HG03432 (cell line): ENCODE measurements around the gene RANBP1.

Source experiments
- ATAC-seq: cut with Tn5 transposase; IDR thresholded peaks from one replicate; pipeline ENCODE4 v1.9.1; 2021; ENCODE audit warnings: mild to moderate bottlenecking, moderate library complexity; ENCODE audit not compliant: unreplicated experiment

The RANBP1 gene

DNA sequence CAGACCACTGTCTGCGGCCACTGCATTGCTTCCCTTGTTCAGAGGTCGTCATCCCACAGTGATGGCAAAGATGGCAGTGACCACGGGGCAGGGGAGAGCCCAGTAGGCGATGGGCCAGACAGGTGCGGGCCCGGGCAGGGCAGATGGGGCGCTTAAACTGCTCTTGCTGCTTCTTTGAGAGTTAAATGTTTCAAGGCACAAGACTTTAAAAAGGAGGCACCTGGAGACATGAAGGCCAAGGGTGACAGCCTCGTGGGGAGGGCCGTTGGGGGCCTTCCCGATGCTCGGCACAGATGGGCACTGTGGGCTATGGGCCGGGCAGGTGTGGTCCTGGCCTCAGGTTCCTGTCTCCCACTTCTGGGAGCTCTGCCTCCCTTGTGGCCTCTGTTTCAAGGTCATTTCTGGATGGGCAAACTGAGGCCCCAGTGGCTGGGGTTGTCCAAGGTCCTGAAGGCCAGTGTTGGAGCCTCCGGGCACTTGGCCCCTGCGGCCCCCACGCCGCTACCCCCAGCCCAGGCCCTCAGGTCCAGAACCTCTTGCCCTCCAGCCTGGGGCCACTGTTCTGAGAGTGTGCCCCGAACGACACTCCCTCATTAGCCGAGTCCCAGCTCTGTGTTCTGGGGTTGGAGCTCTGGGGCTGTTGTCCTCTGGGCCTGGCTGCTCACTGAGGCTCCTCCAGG, 51.9 kb downstream of the RANBP1 start:
- ATAC-seq: no peak

- no peak for ATAC-seq
Observed at GRCh38 chr22:20169253-20169822, 53.4 kb downstream of the RANBP1 start.

DNA sequence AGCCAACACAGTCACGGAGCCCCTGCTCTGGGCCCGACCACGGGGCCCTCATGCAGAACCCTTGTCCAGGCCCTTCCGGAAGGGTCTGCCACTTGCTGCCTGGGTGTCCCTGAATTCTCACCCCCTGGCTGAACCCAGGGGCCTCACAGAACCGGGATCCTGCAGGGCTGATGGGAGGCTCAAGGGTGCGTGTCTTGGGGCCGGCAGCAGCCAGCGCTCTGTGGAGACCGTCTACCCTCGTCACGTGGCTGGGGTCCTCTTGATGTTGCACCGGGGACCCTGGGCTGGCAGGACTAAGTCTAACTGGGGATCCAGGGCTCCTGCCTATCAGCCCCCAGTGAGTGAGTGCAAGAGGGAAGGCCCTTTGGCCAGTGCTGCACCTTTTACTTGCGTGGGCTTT, 54.3 kb downstream of the RANBP1 start:
- no peak for ATAC-seq

- ATAC-seq: no peak
Observed at GRCh38 chr22:20171288-20172140, 55.6 kb downstream of the RANBP1 start.

GRCh38 chr22:20172141-20172613, 56.3 kb downstream of the RANBP1 start:
- no peak for ATAC-seq

GRCh38 chr22:20173246-20173645, 57.3 kb downstream of the RANBP1 start:
- ATAC-seq: no peak

DNA sequence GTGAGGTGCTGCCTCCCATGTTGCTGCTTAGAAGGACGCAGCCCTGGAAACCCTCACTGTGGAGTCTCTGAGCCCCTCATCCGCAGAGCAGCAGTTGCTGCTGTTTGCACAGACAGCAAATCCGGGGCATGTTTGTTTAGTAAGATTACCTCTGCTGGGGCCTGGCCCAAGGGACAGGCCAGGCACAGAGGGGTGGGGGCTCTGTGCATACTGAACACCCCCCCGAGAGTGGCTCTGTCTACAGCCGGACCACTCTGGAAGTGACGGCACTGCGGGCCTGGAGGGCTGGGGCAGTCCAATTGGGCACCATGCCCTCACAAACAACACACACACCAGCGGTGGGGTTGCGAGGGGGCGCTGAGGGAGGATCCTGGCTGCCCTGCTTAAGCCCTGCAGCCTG, 57.9 kb downstream of the RANBP1 start:
- ATAC-seq: no peak

DNA sequence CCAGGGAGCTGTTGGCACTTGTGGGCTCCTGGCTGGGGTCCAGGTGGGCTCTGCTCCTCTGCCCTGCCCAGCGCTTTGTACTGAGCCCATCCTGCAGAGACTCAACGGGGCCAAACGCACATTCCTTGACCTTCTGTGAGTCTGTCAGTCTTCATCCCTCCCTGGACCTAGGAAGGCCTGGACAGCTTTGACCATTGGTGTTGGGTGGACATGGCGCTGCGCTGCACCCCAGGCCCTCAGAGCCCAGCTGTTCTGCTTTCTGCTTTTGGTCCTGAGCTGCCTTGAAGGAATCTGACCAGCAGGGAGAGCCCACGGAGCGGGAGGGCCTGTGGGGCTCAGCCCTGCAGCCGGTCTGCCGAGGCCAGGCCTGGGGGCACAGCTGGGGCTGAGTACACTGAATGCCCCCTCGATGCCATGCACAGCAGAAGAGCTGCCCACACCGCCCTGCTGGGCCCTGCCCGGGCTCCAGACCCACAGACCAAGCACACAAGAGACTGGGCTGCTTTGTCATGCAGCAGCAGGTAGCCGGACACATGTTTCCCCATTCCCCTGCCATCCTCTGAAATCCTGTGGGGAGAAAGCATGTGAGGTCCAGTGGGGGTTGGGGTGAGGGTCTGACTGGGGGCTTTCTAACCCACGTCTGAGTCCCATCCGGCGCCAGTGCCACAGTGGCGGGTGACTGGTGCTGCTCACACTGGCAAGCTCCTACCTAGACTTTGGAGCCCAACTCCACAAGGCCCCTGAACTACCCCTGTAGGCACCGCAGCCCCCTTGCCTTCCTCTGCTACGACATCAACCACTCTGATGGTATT, 59.1 kb downstream of the RANBP1 start:
- ATAC-seq: no peak

DNA sequence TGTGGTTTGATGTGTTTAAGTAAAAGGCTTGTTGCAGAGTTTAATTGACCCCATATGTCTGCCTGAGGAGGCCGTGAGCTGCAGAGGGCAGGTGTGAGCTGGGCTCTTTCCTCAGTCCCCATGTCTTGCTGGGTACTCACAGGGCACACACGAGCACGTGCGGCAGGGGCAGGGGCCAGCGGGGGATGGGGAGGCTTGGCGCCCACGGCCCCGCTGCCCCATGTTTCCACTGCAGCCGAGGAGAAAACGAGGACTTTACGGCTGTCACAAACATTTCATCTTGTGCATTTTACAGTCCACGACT, 59.6 kb downstream of the RANBP1 start:
- ATAC-seq: no peak

DNA sequence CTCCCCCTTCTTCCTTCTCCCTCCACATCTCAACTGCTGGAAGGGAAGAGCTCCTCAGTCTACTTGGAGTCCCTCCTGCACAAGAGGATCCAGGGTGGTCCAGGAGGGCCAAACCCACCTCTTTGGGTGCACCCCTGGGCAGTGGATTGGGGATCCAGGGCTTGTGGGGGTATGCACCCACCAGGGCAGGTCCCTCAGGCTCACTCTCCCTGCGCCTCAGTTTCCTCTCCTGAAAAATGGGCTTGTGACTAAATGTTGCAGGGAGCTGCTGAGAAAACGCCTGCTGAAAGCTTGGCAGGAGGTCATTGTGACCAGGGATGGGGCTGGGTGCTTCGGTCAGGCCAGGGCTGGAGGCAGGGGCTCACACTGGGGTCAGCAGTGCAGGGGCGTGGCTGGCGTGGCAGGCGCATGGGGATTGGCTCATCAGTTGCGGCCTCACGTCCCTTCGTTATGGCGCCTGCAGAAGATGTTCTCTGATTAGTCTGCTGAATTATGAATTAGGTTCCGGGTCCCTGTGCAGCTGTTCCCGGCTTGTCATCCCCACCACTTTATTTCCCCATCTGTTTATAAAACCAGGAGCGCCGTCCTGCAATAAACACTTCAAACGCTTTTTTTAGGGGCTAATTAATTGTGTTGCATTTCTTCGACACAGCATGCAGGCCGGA, 60.6 kb downstream of the RANBP1 start:
- no peak for ATAC-seq
